Stomach smooth muscle (tissue), 2 donors: ENCODE results near the gene MYRF.
A peak's percentile ranks its signal among the peaks of the same experiment; 100 is the strongest.

Experiments used
- H3K27ac ChIP-seq: one replicate; pipeline ENCODE4 v1.7.0; 2013; ENCODE audit warnings: mild to moderate bottlenecking, low read length, inconsistent platforms
- H3K27me3 ChIP-seq, 2 donors: one replicate each; pipeline ENCODE4 v1.7.0; 2013; ENCODE audit warnings: low read length in 2 of 2; ENCODE audit not compliant: insufficient read depth in 2 of 2, control insufficient read depth in 1 of 2
- H3K36me3 ChIP-seq, 2 donors: one replicate each; pipeline ENCODE4 v1.7.0; 2013; ENCODE audit warnings: low read length in 2 of 2; ENCODE audit not compliant: control insufficient read depth in 2 of 2, insufficient read depth in 2 of 2
- H3K4me1 ChIP-seq: one replicate; pipeline ENCODE4 v1.7.0; 2013; ENCODE audit warnings: low read length; ENCODE audit not compliant: control insufficient read depth, insufficient read depth
- H3K4me3 ChIP-seq, 2 donors: one replicate each; pipeline ENCODE4 v1.7.0; 2013; ENCODE audit warnings: low read length in 2 of 2
- H3K9ac ChIP-seq, 2 donors: one replicate each; pipeline ENCODE4 v1.7.0; 2013; ENCODE audit warnings: low read length in 2 of 2, mild to moderate bottlenecking in 1 of 2
- H3K9me3 ChIP-seq, 2 donors: one replicate each; pipeline ENCODE4 v1.7.0; 2013; ENCODE audit warnings: low read length in 2 of 2; ENCODE audit not compliant: control insufficient read depth in 2 of 2
- donor health status: healthy.
- donor health status: Pancreatic carcinoma.

MYRF gene

DNA sequence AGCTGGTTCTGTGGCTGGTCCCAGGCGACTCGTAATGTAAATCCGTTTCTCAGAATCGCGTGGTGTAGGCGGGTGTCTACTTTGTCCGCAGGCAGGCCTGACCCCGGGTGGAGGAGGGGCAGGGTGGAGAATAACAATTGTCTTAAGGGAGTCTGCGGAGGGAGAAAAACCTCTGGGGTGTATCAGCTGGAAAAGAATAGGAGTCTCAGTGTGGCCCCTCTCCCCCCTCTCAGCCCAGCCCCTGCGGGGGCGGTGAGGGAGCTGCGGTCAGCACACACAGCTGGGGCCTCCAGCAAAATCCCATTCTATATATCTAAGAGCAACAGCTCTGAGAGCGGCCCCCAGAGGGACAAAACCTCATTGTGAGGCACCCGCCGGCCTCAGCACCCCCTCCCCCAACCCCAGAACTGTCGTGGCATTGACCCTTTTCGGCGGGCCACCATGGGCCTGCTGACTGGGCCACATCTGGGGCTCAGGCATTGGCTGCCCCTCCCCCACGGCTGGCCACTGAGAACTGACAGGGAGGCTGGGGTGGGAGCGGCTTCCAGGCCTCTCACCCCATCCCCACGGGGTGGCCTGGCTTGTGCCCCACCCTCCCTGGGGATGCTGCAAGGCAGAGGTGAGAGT is 2.7 kb upstream of the MYRF start:
- Histone ChIP-seq H3K27ac (no peak overlapping the region), H3K36me3 (no peaks in the 10 kb centered on the region), H3K9ac (no peak overlapping the region), H3K9me3 (no peaks in the 10 kb centered on the region), H3K4me3 (no peak overlapping the region), H3K27me3 (peaks cover 22 to 26% of the 10 kb centered on the region in 2 donors), H3K4me1 (peaks cover 10% of the 10 kb centered on the region)

DNA sequence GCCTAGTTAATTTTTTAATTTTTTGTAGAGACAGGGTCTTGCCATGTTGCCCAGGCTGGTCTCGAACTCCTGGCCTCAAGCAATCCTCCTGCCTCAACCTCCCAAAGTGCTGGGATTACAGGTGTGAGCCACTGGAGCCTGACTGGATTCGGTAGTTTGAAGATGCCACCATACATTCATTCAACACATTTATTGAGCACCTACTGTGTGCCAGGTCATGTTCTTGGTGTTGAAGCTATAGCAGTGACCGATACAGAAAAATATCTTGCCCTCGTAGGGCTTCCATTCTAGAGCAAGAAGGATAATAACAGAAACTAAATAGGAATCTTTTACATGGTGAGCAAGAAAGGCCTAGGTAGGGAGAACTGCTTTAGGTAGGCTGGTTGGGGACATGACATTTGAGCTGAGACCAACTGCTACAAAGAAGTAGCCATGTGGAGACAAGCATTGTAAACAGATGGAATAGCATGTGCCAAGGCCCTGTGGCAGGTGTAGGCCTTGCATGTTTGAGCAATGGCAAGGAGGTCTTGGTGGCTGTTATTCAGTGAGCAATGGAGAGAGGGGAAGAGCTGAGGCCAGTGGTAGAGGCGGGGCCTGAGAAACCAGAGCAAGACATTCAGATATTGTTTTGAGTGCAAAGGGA is 1.7 kb upstream of the MYRF start:
- Histone ChIP-seq H3K27me3 (peaks cover 22 to 26% of the 10 kb centered on the region in 2 donors), H3K4me3 (no peak overlapping the region), H3K9ac (no peak overlapping the region)

DNA sequence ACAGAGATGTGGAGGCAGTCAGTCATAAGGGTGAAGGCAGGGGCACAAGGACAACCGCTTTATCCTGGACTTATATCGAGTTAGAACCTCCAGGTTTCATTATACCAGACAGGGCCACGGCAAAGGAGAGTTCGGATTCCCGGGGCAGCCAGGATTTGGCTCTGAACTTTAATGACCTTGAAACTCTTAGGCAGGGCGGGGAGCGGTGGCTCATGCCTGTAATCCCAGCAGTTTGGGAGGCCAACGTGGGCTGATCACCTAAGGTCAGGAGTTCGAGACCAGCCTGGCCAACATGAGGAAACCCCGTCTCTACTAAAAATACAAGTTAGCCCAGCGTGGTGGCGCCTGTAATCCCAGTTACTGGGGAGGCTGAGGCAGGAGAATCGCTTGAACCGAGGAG is 1.1 kb upstream of the MYRF start:
- H3K27ac ChIP-seq = no peak overlapping the region
- no peak overlapping the region for H3K9ac ChIP-seq
- H3K36me3 ChIP-seq = no peaks in the 10 kb centered on the region

More for the DNA sequence above, 1.7 kb upstream of the MYRF start:
- no peak overlapping the region for H3K27ac ChIP-seq
- no peaks in the 10 kb centered on the region for H3K9me3 ChIP-seq
- H3K4me1 ChIP-seq = peaks cover 10% of the 10 kb centered on the region
- no peaks in the 10 kb centered on the region for H3K36me3 ChIP-seq

DNA sequence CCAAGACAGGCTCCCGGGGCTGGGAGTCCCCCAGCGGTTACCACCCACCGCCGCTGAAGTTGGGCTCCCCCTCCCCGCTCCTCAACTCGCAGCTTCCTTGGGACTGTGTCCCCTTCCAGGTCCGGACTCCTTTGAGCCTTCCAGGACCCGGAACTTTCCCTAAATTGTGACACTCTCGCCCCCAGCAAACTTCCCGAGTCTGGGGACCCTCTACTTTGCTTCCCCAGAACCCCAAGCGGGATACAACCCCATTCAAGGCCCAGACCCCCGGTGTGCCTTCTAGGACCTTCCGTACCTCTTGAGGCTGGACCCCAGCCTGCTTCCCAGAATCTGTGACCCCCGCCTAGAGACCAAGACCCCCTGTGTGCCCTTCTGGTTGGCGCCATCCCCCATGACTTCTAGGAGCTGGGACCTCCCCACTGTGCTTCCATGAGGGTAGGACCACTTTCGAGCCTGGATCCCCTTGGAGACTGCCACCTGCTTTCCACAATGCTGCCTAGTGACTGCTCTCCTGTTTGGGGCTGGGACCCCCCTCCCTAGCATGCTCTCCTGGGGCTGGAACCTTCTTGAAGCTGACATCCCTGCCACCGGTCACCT is 587 bp downstream of the MYRF start:
- Histone ChIP-seq H3K9me3 (no peaks in the 10 kb centered on the region), H3K4me1 (peaks cover 6% of the 10 kb centered on the region), H3K27me3 (peaks cover 20 to 26% of the 10 kb centered on the region in 2 donors), H3K36me3 (no peaks in the 10 kb centered on the region), H3K4me3 (peak overlapping the region; percentile 43 to 59), H3K9ac (no peak overlapping the region), H3K27ac (no peak overlapping the region)

More for the DNA sequence above, 1.1 kb upstream of the MYRF start:
- H3K9me3 ChIP-seq = no peaks in the 10 kb centered on the region
- peaks cover 10% of the 10 kb centered on the region for H3K4me1 ChIP-seq
- H3K4me3 ChIP-seq = no peak overlapping the region
- H3K27me3 ChIP-seq = peaks cover 22 to 26% of the 10 kb centered on the region in 2 donors

DNA sequence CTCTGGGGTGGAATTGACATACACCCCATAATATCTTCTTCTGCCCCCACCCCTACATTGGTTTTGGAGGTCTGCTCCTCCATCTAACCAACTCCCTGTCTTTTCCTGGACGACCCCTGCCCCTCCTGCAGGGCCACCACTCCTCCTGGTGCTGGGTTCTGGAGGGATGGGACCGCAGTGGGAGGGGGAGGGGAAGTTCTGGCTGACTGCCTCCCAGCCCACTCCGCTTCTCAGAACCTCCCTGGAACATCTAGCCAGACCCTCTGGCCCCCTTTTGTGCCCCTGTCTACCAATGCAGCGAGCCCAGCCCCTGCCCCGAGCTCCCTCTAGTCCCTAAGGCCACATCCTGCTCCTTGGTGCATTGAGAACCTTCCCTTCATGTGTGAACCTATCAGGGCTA is 1.2 kb downstream of the MYRF start:
- Histone ChIP-seq H3K4me3 (no peak overlapping the region), H3K27ac (no peak overlapping the region), H3K9ac (no peak overlapping the region), H3K4me1 (peaks cover 5% of the 10 kb centered on the region), H3K36me3 (no peaks in the 10 kb centered on the region), H3K9me3 (no peaks in the 10 kb centered on the region), H3K27me3 (peaks cover 20 to 26% of the 10 kb centered on the region in 2 donors)

DNA sequence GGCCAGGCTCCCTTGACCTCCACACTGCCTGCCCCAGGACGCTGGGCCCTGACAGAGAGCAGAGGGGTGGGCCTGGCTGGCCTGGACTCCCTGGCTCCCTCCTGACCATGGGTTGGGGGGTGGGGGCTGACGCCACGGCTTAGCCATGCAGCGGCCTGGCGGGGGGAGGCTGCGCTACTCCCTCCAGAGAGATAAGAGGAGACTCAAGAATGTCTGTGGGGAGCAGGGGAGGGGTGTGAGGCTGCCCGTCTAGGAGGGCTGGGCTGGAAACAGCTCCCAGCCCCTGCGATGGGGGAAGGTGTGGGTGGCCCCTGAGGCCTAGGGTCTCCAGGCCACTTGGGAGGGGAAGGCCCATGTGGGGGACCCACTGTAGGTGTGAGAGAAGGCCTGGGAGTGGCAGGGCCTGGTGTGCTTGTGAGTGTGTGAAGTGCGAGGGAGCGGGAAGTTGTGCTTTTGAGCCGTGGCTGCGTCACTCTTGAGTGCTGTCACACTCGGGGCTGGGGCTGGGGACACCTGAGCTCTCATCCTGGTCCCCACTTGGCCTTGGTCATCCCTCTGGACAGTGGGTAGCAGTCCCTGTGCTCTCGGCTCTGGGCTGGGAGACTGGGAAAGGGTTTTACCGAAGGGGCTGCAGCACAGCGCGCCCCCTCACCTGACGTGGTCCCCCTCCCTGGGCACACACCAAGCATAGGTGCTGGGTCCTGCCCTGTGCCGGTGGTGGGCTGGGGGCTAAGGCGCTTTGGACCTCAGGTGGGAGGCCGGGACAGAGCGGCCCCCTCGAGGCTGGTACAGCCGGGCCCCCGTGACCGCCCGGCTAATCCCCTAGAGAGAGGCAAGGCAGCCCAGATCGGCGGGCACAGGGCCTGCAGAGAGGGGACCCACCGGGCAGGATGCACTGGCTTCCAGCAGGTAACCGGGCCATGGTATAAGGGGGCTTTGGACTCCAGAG is 2.4 kb downstream of the MYRF start:
- Histone ChIP-seq H3K4me3 (no peak overlapping the region), H3K4me1 (peaks cover 5% of the 10 kb centered on the region), H3K27ac (no peak overlapping the region), H3K9ac (no peak overlapping the region), H3K36me3 (no peaks in the 10 kb centered on the region), H3K9me3 (no peaks in the 10 kb centered on the region), H3K27me3 (peaks cover 20 to 23% of the 10 kb centered on the region in 2 donors)

DNA sequence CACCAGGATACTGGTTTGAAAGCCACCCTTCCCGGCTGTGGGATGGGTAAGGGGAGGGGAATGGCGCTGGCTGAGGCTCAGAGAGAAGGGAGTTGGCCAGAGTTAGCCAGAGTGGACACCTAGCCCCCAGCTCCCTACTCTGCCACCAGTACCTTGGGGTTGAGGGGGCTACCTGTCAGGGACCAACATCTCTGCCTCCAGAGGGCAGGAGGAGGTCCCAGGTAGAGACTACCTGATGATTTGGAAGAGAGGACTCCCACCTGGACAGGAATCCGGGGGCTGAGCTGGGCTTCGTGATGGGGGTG is 3.7 kb downstream of the MYRF start:
- Histone ChIP-seq H3K36me3 (no peaks in the 10 kb centered on the region), H3K27ac (no peak overlapping the region), H3K4me1 (peaks cover 5% of the 10 kb centered on the region), H3K4me3 (no peak overlapping the region), H3K27me3 (peaks cover 16 to 19% of the 10 kb centered on the region in 2 donors), H3K9me3 (no peaks in the 10 kb centered on the region), H3K9ac (no peak overlapping the region)

DNA sequence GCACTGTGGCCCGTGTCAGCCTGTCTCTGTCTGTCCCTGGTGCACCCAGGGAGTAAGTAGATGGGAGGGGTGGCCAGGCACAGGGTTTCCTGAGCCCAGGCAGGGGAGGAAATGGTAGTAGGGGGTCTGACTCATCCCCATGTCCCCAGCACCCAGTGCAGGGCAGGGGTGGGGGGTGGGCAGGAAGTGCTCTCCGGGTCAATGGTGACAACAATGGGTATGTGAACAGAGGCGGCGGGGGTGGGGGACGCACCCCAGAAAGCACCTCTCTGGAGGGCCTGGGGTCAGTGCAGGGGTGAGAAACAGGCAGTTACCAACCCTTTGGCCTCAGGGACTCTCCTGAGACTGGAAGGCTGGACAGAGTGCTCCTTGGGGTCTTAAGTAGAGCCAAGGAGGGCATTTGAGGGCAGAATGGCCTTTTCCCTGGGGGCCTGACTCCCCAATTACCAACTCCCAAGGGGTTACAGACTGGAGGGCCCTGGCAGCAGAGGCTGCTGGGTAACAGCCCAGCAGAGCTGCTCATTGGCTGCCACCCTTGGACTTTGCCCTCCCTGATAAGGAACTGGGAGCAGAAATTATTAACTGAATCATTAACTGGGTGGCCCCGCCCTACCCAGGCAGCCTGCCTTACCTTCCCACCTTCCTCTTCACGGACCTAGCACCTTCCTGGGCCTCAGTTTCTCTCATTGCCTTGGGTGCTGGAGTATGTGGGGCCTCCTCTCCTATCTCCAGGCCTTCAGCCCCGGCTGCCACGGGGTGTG is 4.2 kb downstream of the MYRF start:
- Histone ChIP-seq H3K4me3 (no peak overlapping the region), H3K27ac (no peak overlapping the region)

DNA sequence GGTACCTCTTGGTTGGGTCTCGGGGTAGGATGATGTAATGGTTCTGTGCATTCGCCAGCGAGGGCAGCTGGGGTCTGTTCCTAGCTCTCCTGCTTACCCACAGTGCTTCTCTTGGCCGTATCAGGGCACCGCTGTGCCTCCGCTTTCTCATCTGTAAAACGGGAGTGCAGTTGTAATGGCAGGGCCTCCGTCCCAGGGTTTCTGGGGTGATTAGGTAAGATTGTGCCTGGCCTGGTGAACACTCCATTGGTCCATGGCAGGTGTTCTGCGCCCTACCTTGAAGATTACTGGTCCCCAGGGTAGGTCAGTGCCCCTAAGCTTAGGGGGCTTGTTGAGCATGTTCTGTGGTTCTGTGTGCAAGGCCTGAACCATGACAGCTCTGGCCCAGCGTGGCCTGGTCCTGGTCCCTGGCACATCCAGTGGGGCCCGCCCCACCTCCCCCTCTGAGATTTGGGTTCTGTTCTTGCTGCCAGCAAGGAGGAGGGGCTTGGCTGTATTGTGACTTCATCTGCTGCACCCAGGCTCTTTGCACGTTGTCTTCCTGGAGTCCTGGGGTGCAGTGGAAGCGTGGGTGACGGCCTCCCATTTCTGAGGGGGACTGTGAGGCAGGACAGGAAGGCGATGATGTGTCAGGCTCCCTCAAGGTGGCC is 4.9 kb downstream of the MYRF start:
- Histone ChIP-seq H3K4me3 (no peak overlapping the region), H3K9ac (no peak overlapping the region), H3K27ac (no peak overlapping the region), H3K9me3 (no peaks in the 10 kb centered on the region), H3K27me3 (peaks cover 12 to 16% of the 10 kb centered on the region in 2 donors), H3K36me3 (no peaks in the 10 kb centered on the region), H3K4me1 (peaks cover 5% of the 10 kb centered on the region)

More for the DNA sequence above, 4.2 kb downstream of the MYRF start:
- H3K4me1 ChIP-seq = peaks cover 5% of the 10 kb centered on the region
- peaks cover 15 to 19% of the 10 kb centered on the region in 2 donors for H3K27me3 ChIP-seq
- no peaks in the 10 kb centered on the region for H3K36me3 ChIP-seq
- no peaks in the 10 kb centered on the region for H3K9me3 ChIP-seq
- no peak overlapping the region for H3K9ac ChIP-seq
